Measurements from ENCODE around the gene MMUT.

- TF ChIP-seq CTCF (IDR thresholded peaks at IDR 0.05) = no peak
- no peak for TF ChIP-seq ZFX (IDR thresholded peaks at IDR 0.05; ENCODE audit: borderline replicate concordance)
These were observed 43.6 kb upstream of the MMUT start for GRCh38 chr6:49506569-49507111.
